HepG2 (cell line): ENCODE data around the gene TRAIP. TPM values are rescaled to one million over a fixed set of nuclear protein-coding genes. Genes with fewer than 3 reads are reported as not detected.
A peak's percentile ranks its signal among the peaks of the same experiment; 100 is the strongest.

Source experiments
- ATAC-seq: fragments of 200-7000 bp; cut with Tn5 transposase; 3 replicates; pipeline ENCODE4 v1.9.1; 2020; ENCODE audit warnings: mild to moderate bottlenecking, moderate library complexity
- BruUV-seq: library from RNA; stranded (reverse); fragments of 400-500 nt; replicated peaks from 2 replicates; lab custom pipeline; 2021; lab: Mats Ljungman, UMichigan
- CTCF ChIA-PET: fragments of 300-600 bp; formaldehyde crosslinking; extraction: SDS; loops from one replicate; lab custom pipeline; 2021; ENCODE audit warnings: low total read pairs, inconsistent platforms, low intra/inter-chr PET ratio; lab: Yijun Ruan, JAX
- POLR2A ChIA-PET: fragments of 350-600 bp; sonication (Branson Sonifier 250); formaldehyde crosslinking; loops from one replicate; lab custom pipeline; 2020; ENCODE audit warnings: antibody characterized with exemption, inconsistent platforms; lab: Yijun Ruan, JAX
- DNase-seq: peaks from one replicate; pipeline ENCODE4 v3.0.0-alpha.2; 2015; ENCODE audit warnings: low spot score
- FAIRE-seq: peaks from 3 replicates; lab custom pipeline; 2011; peaks lifted over from hg19 to GRCh38; lab: Jason Lieb, UNC
- H2AFZ ChIP-seq: one replicate; pipeline ENCODE4 v1.6.1; 2011; ENCODE audit warnings: low read length, inconsistent platforms
- H3K27ac ChIP-seq: fragments of 300-600 bp; 3 replicates; pipeline ENCODE4 v1.8.0; 2011; ENCODE audit warnings: mixed run types, mild to moderate bottlenecking, mixed read lengths, low read length, inconsistent platforms; ENCODE audit not compliant: insufficient read depth; ENCODE audit errors: extremely low read length
- H3K27me3 ChIP-seq, 2 experiments: fragments of 200-600 bp in 1 of 2; 2 replicates in 1 of 2; 3 replicates in 1 of 2; pipeline versions ENCODE4 v1.6.0 to v1.8.0; 2011; ENCODE audit warnings: low read length in 2 of 2, mild to moderate bottlenecking in 2 of 2, moderate library complexity in 2 of 2, inconsistent platforms in 1 of 2; ENCODE audit not compliant: insufficient read depth in 2 of 2, control insufficient read depth in 1 of 2
- H3K36me3 ChIP-seq, 2 experiments: fragments of 200-600 bp in 1 of 2; replicated peaks in 1 of 2; 2 replicates in 1 of 2; 3 replicates in 1 of 2; pipeline versions ENCODE4 v1.5.1 to v1.8.0; 2011; ENCODE audit warnings: low read length in 2 of 2, inconsistent platforms in 1 of 2; ENCODE audit not compliant: insufficient read depth in 2 of 2, control insufficient read depth in 1 of 2
- H3K4me1 ChIP-seq: 2 replicates; pipeline ENCODE4 v1.5.1; 2012; ENCODE audit warnings: low read length, inconsistent platforms; ENCODE audit not compliant: insufficient read depth
- H3K4me2 ChIP-seq: 2 replicates; pipeline ENCODE4 v1.6.0; 2011; ENCODE audit warnings: low read depth, low read length, inconsistent platforms
- H3K4me3 ChIP-seq, 3 experiments: fragments of 200-600 bp in 1 of 3; sonication (generic), shearing (Covaris generic) in 1 of 3; replicated peaks in 1 of 3; 2 replicates each; pipeline ENCODE4 v1.5.1; 2011 to 2016; ENCODE audit warnings: low read length in 3 of 3, inconsistent platforms in 2 of 3, low read depth in 2 of 3, mild to moderate bottlenecking in 2 of 3, control low read depth in 1 of 3, mixed read lengths in 1 of 3; ENCODE audit not compliant: insufficient read depth in 1 of 3
- H3K79me2 ChIP-seq: one replicate; pipeline ENCODE4 v1.6.1; 2011; ENCODE audit warnings: low read length, inconsistent platforms; ENCODE audit not compliant: insufficient read depth
- H3K9ac ChIP-seq: 2 replicates; pipeline ENCODE4 v1.6.0; 2011; ENCODE audit warnings: mild to moderate bottlenecking, low read depth, low read length, inconsistent platforms; ENCODE audit not compliant: insufficient read depth
- H3K9me3 ChIP-seq: 2 replicates; pipeline ENCODE4 v1.5.1; 2012; ENCODE audit warnings: mild to moderate bottlenecking, low read length
- H4K20me1 ChIP-seq: 2 replicates; pipeline ENCODE4 v1.6.0; 2011; ENCODE audit warnings: inconsistent platforms, mild to moderate bottlenecking, low read length, moderate library complexity; ENCODE audit not compliant: insufficient read depth
- ATRX ChIP-seq: sonication (generic); formaldehyde crosslinking; IDR thresholded peaks from 2 replicates; pipeline ENCODE4 v1.4.0; 2020; ENCODE audit warnings: missing genetic modification reagents, borderline replicate concordance
- EP300 ChIP-seq, 3 experiments: sonication (generic) in 1 of 3; formaldehyde crosslinking in 1 of 3; IDR thresholded peaks; 2 replicates each; pipeline versions ENCODE4 v1.5.1 to v1.6.1; 2011 to 2020; ENCODE audit warnings: low read depth in 2 of 3, low read length in 2 of 3, borderline replicate concordance in 1 of 3, improper control_type of control experiment in 1 of 3, mild to moderate bottlenecking in 1 of 3, missing genetic modification reagents in 1 of 3, moderate library complexity in 1 of 3
- FOXA3 ChIP-seq: IDR thresholded peaks from 2 replicates; pipeline ENCODE4 v1.6.1; 2016; ENCODE audit warnings: missing genetic modification reagents, missing compliant biosample characterization
- HDAC2 ChIP-seq: sonication (generic); formaldehyde crosslinking; IDR thresholded peaks from 2 replicates; pipeline ENCODE4 v1.4.0; 2020; ENCODE audit warnings: missing genetic modification reagents
- MED1 ChIP-seq: sonication (generic); formaldehyde crosslinking; IDR thresholded peaks from 2 replicates; pipeline ENCODE4 v1.4.0; 2020; ENCODE audit warnings: missing genetic modification reagents
- PPARG ChIP-seq: conservative IDR thresholded peaks from 2 replicates; pipeline ENCODE4 v1.6.1; 2016; ENCODE audit warnings: missing biosample characterization, missing genetic modification reagents
- RCOR2 ChIP-seq: IDR thresholded peaks from 2 replicates; pipeline ENCODE4 v1.6.1; 2016; ENCODE audit warnings: missing biosample characterization, missing genetic modification reagents
- ZBTB7B ChIP-seq: sonication (generic); formaldehyde crosslinking; IDR thresholded peaks from 2 replicates; pipeline ENCODE4 v1.4.0; 2020; ENCODE audit warnings: missing genetic modification reagents
- ZNF263 ChIP-seq: sonication (generic); formaldehyde crosslinking; IDR thresholded peaks from 2 replicates; pipeline ENCODE4 v1.4.0; 2020; ENCODE audit warnings: missing genetic modification reagents
- WGBS: methylation state at CpG from one replicate; pipeline ENCODE4 v1.1.6; 2017; ENCODE audit warnings: low lambda C conversion rate; 5-methylcytosine and 5-hydroxymethylcytosine counted together
- in situ Hi-C: cut with HindIII; loops from 2 replicates; pipeline ENCODE4 v1.10.0; 2017; ENCODE audit warnings: low pct_unique_long_range_greater_than_20kb; ENCODE audit not compliant: extremely low pct_ligation_motif_present
- intact Hi-C: fragments of 100-400 bp; cut with micrococcal nuclease; formaldehyde crosslinking; loops from one replicate; pipeline ENCODE4 v1.10.0; 2022; ENCODE audit not compliant: unreplicated experiment
- polyA plus RNA-seq, 8 experiments: library from polyadenylated mRNA; depleted of rRNA in 3 of 8; stranded (reverse) in 7 of 8; unstranded in 1 of 8; fragments of >200 nt; fragmentation: Illumina TruSeq in 4 of 8; extraction: Trizol in 4 of 8; gene quantifications; 2 replicates each; pipeline versions ENCODE4 v1.2.1 to v1.2.3, GENCODE V29; 2011 to 2016; ENCODE audit warnings: low read depth in 4 of 8, missing spikeins in 1 of 8, mixed read lengths in 1 of 8; ENCODE audit not compliant: insufficient read depth in 1 of 8
- total RNA-seq, 5 experiments: library from RNA; depleted of rRNA; stranded (reverse); fragments of >200 nt; fragmentation: Illumina TruSeq; extraction: Trizol; gene quantifications; 2 replicates each; pipeline ENCODE4 v1.2.3, GENCODE V29; 2016; ENCODE audit warnings: low read depth in 1 of 5
- TF ChIP-seq, protein P1 (sequence below): IDR thresholded peaks from 2 replicates; pipeline ENCODE4 v1.4.0; 2020; ENCODE audit warnings: mild to moderate bottlenecking, missing genetic modification reagents
- TF ChIP-seq, protein P2 (sequence below): sonication (generic); formaldehyde crosslinking; IDR thresholded peaks from 2 replicates; pipeline ENCODE4 v1.4.0; 2020; ENCODE audit warnings: missing genetic modification reagents

The TRAIP gene
- total and polyA plus RNA-seq, 2 of the 13 experiments (the other 11 are each of a cell fraction or from before 2014, with no cell fraction given): 13.9 to 23.9 TPM

DNA sequence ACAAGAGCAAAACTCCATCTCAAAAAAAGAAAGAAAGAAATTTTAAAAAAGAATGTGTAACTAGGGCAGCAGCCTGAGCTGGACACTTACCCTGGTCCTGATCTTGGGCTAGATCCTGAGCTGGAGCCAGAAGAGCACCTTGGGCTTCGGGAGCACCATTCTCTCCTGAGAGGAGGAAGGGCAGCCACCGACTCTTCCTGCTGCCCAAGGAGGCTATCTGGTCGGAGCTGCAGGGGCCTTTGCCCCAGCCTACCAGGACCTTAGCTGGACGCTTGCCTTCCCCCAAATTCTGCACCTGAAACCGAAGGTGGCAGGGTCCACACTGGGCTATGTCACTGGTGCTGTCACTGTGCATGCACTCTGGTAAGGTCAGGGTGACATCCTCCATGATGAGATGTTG lies 20.2 kb upstream of the TRAIP start:
- no peaks in the 10 kb centered on the region for H3K36me3 ChIP-seq
- CTCF ChIA-PET: no interaction called here
- intact Hi-C loops: no loop called here
- BruUV-seq: no TSS peak
- no peak overlapping the region for H3K4me3 ChIP-seq
- FAIRE-seq: no peak
- 30% methylated on average over 1 of the region's 5 CpGs for WGBS
- ATAC-seq: no peak
- H3K4me1 ChIP-seq: peaks cover 58% of the 10 kb centered on the region
- H2AFZ ChIP-seq: no peak overlapping the region
- no peak overlapping the region for H3K4me2 ChIP-seq
- no peaks in the 10 kb centered on the region for H4K20me1 ChIP-seq
- DNase-seq: no peak
- no peak overlapping the region for H3K9ac ChIP-seq
- H3K27ac ChIP-seq: no peak overlapping the region
- H3K27me3 ChIP-seq: peaks cover 0 to 5% of the 10 kb centered on the region in 2 experiments; a peak in 2 of 5 replicates
- H3K9me3 ChIP-seq: no peaks in the 10 kb centered on the region
- TF ChIP-seq ZNF263 (CRISPR knock-in tag): peak; percentile 69
- no peak for TF ChIP-seq ATRX (CRISPR knock-in tag)
- TF ChIP-seq, all 625 proteins: peak for 1
- H3K79me2 ChIP-seq: no peaks in the 10 kb centered on the region
- in situ Hi-C loops: no loop called here
- POLR2A ChIA-PET: no interaction called here

DNA sequence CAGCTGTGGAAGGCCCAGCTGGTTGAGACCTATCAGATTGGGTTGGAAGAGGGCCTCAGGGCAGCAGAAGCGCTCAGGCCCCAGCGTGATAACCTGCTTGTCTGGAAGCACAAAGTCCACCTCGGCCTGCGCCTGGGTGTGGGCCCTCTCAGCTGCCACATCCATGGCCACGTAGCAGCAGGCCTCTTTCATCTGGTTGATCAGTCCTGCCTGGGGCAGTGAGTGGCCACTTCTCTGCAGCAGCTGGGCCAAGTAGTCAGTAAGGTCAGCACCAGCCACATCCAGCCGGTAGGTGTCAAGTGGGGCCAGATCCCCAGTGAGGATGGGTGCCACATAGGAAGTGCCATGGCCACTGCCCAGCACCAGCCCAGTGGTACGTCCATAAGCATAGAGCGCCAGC lies 17.3 kb upstream of the TRAIP start:
- POLR2A ChIA-PET: interaction anchor here (0.9 to 1.6 kb wide), 6 partner anchors 8 to 87 kb away, joined by 3 to 5 read pairs (median 4); partner anchors contain the start of genes INKA1, IP6K1, RBM6 and UBA7
- H3K4me3 ChIP-seq: peak overlapping the region in 1 of 3 experiments; percentile 44; a peak in 1 of 6 replicates
- H3K27me3 ChIP-seq: peaks cover 0 to 23% of the 10 kb centered on the region in 2 experiments; a peak in 4 of 5 replicates
- intact Hi-C loops (loop anchor here (1.0 to 2.0 kb wide), 2 partner anchors 27 to 29 kb away; no protein-coding TSS in a partner anchor), in situ Hi-C loops (no loop called here)
- peak overlapping the region; percentile 50 for H3K9ac ChIP-seq
- no peaks in the 10 kb centered on the region for H4K20me1 ChIP-seq
- FAIRE-seq (peak; percentile 79), ATAC-seq (peak; percentile 79), DNase-seq (peak; percentile 68)
- 0% methylated on average over 2 of the region's 8 CpGs for WGBS
- H2AFZ ChIP-seq: no peak overlapping the region
- H3K79me2 ChIP-seq: no peaks in the 10 kb centered on the region
- peak overlapping the region; percentile 65 for H3K4me2 ChIP-seq
- H3K4me1 ChIP-seq: peaks cover 35% of the 10 kb centered on the region
- CTCF ChIA-PET: no interaction called here
- peak overlapping the region; percentile 10 for H3K27ac ChIP-seq
- H3K9me3 ChIP-seq: no peaks in the 10 kb centered on the region
- BruUV-seq: no TSS peak
- no peaks in the 10 kb centered on the region for H3K36me3 ChIP-seq
- TF ChIP-seq RCOR2 (CRISPR knock-in tag) (peak; percentile 38; the same call in 1 of the 2 replicates), EP300 (IDR thresholded peaks at IDR 0.05; ENCODE audit: low read depth in 2 of 2, low read length in 2 of 2) (no peak), EP300 (CRISPR knock-in tag; IDR thresholded peaks at IDR 0.05; ENCODE audit: borderline replicate concordance) (no peak), MED1 (CRISPR knock-in tag) (peak; percentile 52), PPARG (CRISPR knock-in tag) (0 out of 2 replicates have a peak, but pooled peaks have one; percentile 27), ZBTB7B (CRISPR knock-in tag) (0 out of 2 replicates have a peak, but pooled peaks have one; percentile 32), FOXA3 (peak; percentile 47; the same call in 1 of the 2 replicates), HDAC2 (CRISPR knock-in tag) (peak; percentile 76)
- TF ChIP-seq, protein P1, sequence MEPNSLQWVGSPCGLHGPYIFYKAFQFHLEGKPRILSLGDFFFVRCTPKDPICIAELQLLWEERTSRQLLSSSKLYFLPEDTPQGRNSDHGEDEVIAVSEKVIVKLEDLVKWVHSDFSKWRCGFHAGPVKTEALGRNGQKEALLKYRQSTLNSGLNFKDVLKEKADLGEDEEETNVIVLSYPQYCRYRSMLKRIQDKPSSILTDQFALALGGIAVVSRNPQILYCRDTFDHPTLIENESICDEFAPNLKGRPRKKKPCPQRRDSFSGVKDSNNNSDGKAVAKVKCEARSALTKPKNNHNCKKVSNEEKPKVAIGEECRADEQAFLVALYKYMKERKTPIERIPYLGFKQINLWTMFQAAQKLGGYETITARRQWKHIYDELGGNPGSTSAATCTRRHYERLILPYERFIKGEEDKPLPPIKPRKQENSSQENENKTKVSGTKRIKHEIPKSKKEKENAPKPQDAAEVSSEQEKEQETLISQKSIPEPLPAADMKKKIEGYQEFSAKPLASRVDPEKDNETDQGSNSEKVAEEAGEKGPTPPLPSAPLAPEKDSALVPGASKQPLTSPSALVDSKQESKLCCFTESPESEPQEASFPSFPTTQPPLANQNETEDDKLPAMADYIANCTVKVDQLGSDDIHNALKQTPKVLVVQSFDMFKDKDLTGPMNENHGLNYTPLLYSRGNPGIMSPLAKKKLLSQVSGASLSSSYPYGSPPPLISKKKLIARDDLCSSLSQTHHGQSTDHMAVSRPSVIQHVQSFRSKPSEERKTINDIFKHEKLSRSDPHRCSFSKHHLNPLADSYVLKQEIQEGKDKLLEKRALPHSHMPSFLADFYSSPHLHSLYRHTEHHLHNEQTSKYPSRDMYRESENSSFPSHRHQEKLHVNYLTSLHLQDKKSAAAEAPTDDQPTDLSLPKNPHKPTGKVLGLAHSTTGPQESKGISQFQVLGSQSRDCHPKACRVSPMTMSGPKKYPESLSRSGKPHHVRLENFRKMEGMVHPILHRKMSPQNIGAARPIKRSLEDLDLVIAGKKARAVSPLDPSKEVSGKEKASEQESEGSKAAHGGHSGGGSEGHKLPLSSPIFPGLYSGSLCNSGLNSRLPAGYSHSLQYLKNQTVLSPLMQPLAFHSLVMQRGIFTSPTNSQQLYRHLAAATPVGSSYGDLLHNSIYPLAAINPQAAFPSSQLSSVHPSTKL (CRISPR knock-in tag): peak; percentile 63; the same call in 1 of the 2 replicates
- TF ChIP-seq, protein P2, sequence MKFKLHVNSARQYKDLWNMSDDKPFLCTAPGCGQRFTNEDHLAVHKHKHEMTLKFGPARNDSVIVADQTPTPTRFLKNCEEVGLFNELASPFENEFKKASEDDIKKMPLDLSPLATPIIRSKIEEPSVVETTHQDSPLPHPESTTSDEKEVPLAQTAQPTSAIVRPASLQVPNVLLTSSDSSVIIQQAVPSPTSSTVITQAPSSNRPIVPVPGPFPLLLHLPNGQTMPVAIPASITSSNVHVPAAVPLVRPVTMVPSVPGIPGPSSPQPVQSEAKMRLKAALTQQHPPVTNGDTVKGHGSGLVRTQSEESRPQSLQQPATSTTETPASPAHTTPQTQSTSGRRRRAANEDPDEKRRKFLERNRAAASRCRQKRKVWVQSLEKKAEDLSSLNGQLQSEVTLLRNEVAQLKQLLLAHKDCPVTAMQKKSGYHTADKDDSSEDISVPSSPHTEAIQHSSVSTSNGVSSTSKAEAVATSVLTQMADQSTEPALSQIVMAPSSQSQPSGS (CRISPR knock-in tag): peak; percentile 19; the same call in 1 of the 2 replicates
